Upper lobe of left lung (tissue), 4 donors: ENCODE measurements around the gene TMEM174.
"Not testable (repeated sequence)": the region's sequence is repeated elsewhere in the genome, so short reads cannot be mapped to it uniquely, and the experiment has no call there.

Experiments used
- EP300 ChIP-seq, 4 donors: sonication (generic); formaldehyde crosslinking; IDR thresholded peaks; one replicate each; pipeline ENCODE4 v1.5.1; 2017; ENCODE audit warnings: antibody characterized with exemption in 4 of 4, control low read depth in 2 of 4
- POLR2A ChIP-seq, 4 donors: fragments of 450-650 bp; IDR thresholded peaks; one replicate each; pipeline ENCODE4 v1.5.1; 2016 to 2017; ENCODE audit warnings: antibody characterized with exemption in 4 of 4, mild to moderate bottlenecking in 2 of 4
- TF ChIP-seq, protein P1 (sequence below), 6 experiments: fragments of 450-650 bp in 4 of 6; fragments of 200-600 bp in 2 of 6; sonication (generic) in 2 of 6; IDR thresholded peaks; one replicate each; pipeline ENCODE4 v1.5.1; 2016 to 2019; ENCODE audit warnings: antibody characterized with exemption in 6 of 6

- TF ChIP-seq POLR2A, EP300 (IDR thresholded peaks at IDR 0.05): not testable (repeated sequence)
- TF ChIP-seq, protein P1, sequence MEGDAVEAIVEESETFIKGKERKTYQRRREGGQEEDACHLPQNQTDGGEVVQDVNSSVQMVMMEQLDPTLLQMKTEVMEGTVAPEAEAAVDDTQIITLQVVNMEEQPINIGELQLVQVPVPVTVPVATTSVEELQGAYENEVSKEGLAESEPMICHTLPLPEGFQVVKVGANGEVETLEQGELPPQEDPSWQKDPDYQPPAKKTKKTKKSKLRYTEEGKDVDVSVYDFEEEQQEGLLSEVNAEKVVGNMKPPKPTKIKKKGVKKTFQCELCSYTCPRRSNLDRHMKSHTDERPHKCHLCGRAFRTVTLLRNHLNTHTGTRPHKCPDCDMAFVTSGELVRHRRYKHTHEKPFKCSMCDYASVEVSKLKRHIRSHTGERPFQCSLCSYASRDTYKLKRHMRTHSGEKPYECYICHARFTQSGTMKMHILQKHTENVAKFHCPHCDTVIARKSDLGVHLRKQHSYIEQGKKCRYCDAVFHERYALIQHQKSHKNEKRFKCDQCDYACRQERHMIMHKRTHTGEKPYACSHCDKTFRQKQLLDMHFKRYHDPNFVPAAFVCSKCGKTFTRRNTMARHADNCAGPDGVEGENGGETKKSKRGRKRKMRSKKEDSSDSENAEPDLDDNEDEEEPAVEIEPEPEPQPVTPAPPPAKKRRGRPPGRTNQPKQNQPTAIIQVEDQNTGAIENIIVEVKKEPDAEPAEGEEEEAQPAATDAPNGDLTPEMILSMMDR (IDR thresholded peaks at IDR 0.05), result not testable (repeated sequence)
These were observed 36.1 kb downstream of the TMEM174 start for GRCh38 chr5:73209075-73209474.
